T-helper 2 cell treated with Interferon-gamma antibody and Interleukin-4, amounts not matched to agents 5 μg/mL and 100 μg/mL, for 36 hours (primary cell): Measurements from ENCODE around the gene NR1H2.

Experiments
- DNase-seq: peaks from one replicate; pipeline ENCODE4 v3.0.0; 2021; ENCODE audit warnings: low spot score
- H3K27ac Mint-ChIP-seq: one replicate; pipeline ENCODE4 v1.8.0; 2021; ENCODE audit warnings: mild to moderate bottlenecking, mixed read lengths
- H3K27me3 Mint-ChIP-seq: one replicate; pipeline ENCODE4 v1.8.0; 2021; ENCODE audit warnings: low read depth, mixed read lengths
- H3K36me3 Mint-ChIP-seq: one replicate; pipeline ENCODE4 v1.8.0; 2021; ENCODE audit warnings: low read depth, mixed read lengths
- H3K4me1 Mint-ChIP-seq: one replicate; pipeline ENCODE4 v1.8.0; 2021; ENCODE audit warnings: low read depth, mixed read lengths
- H3K4me3 Mint-ChIP-seq: one replicate; pipeline ENCODE4 v1.8.0; 2022; ENCODE audit warnings: mild to moderate bottlenecking, moderate library complexity, mixed read lengths
- H3K9me3 Mint-ChIP-seq: one replicate; pipeline ENCODE4 v1.8.0; 2021; ENCODE audit warnings: mixed read lengths

The NR1H2 gene

GRCh38 chr19:50414864-50415660, 38.8 kb downstream of the NR1H2 start:
- Mint-ChIP-seq H3K36me3 (peaks cover 20% of the 10 kb centered on the region), H3K4me3 (no peak overlapping the region), H3K4me1 (peaks cover 2% of the 10 kb centered on the region), H3K27me3 (peaks cover 8% of the 10 kb centered on the region), H3K27ac (no peak overlapping the region), H3K9me3 (no peaks in the 10 kb centered on the region)
- DNase-seq = peak; percentile 69

- peaks cover 4% of the 10 kb centered on the region for H3K4me1 Mint-ChIP-seq
- H3K4me3 Mint-ChIP-seq = no peak overlapping the region
- H3K27me3 Mint-ChIP-seq = peaks cover 12% of the 10 kb centered on the region
- no peaks in the 10 kb centered on the region for H3K9me3 Mint-ChIP-seq
- no peak overlapping the region for H3K27ac Mint-ChIP-seq
- no peak for DNase-seq
- peaks cover 19% of the 10 kb centered on the region for H3K36me3 Mint-ChIP-seq
Measured at GRCh38 chr19:50415661-50416033, 39.4 kb downstream of the NR1H2 start.

DNA sequence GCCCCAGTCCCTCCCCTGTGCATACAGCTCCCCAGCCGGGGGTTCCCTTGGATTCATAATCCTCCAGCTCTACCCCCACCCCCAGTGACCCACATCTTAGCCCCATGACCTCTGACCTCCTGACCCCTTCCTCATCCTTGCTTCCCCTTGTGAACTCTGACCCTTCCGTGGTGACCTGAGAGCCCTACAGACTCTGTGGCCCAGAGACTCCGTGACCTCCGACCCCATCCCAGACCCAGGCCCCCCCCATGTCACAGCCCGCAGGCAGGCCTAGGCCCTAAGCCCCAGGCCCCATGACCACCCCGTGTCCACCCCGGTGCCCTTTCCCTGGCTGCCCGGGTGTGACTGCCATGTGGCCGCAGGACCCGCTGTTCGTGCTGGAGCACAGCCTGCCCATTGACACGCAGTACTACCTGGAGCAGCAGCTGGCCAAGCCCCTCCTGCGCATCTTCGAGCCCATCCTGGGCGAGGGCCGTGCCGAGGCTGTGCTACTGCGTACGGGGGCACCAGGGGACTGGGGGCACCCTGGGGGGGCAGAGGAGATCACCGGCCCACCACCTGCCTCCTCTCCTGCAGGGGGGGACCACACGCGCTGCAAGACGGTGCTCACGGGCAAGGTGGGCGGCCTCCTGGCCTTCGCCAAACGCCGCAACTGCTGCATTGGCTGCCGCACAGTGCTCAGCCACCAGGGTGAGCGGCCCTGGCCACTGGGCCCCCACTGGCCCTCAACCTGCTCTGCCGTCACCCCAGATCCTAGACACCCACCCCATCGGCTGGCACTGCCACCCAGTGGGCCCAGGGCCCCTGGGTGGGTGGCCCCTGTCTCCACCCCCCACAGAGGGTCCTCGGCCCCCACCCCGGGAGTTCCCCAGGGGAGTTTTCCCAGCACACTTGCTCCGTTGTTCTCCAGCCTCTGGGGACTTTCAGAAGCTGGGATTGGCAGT, 40.0 kb downstream of the NR1H2 start:
- Mint-ChIP-seq H3K4me1 (peaks cover 4% of the 10 kb centered on the region), H3K4me3 (no peak overlapping the region), H3K27me3 (peaks cover 12% of the 10 kb centered on the region), H3K9me3 (no peaks in the 10 kb centered on the region), H3K27ac (no peak overlapping the region), H3K36me3 (peaks cover 18% of the 10 kb centered on the region)
- no peak for DNase-seq

GRCh38 chr19:50417111-50418081, 41.1 kb downstream of the NR1H2 start:
- no peak overlapping the region for H3K27ac Mint-ChIP-seq
- no peaks in the 10 kb centered on the region for H3K9me3 Mint-ChIP-seq
- no peak overlapping the region for H3K4me3 Mint-ChIP-seq
- H3K27me3 Mint-ChIP-seq = peaks cover 12% of the 10 kb centered on the region
- no peak for DNase-seq
- H3K36me3 Mint-ChIP-seq = peaks cover 17% of the 10 kb centered on the region
- peaks cover 4% of the 10 kb centered on the region for H3K4me1 Mint-ChIP-seq

DNA sequence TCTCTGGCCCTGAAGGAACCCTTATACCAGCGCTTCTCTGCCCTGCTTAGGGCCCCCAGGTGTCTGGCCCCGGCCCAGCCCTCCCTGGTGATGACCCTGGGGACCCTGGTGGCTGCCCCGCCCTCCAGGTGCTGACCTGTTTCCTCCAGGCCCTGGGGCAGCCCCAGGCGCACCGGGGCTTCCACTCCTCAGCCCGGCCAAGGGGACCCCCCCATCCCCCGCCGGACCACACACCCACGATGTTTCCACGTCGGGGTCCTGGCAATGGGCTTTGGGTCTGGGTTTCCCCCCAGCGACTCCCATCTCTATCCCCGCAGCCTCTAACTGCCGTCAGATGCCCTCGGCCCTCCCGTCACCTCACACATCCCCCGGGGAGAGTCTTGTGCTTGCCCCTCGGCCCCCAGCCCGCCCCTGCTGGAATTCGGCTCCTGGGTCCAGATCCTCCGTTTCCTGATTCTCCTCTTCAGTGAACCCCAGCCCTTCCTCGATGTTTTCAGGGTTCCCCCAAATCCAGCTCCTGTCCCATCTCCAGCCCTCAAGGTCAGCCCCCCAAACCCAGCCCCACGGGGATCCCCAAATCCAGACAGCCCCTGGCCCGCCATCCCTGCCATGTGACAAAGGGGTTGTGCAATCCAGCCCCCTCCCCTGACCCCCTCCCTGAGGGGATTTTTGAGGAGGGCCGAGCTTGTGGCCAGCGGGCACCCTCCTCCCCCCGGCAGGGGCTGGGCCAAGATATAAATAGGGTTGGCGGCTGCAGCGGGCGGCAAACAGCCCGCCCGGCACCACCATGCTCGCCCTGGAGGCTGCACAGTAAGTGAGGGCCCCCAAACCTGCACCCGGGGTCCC, 42.1 kb downstream of the NR1H2 start, which contains the start of gene SPIB:
Gene SPIB (plus strand): TSS at position 763 of the 846 bp plus-strand sequence. CDS start 25 bp downstream, at position 788.
- DNase-seq = no peak
- H3K9me3 Mint-ChIP-seq = no peaks in the 10 kb centered on the region
- H3K27ac Mint-ChIP-seq = peak within 1 kb of the TSS; percentile 22
- H3K27me3 Mint-ChIP-seq = peaks cover 12% of the 10 kb centered on the region
- peaks cover 4% of the 10 kb centered on the region for H3K4me1 Mint-ChIP-seq
- peaks cover 13% of the 10 kb centered on the region for H3K36me3 Mint-ChIP-seq
- no peak within 1 kb of the TSS for H3K4me3 Mint-ChIP-seq

DNA sequence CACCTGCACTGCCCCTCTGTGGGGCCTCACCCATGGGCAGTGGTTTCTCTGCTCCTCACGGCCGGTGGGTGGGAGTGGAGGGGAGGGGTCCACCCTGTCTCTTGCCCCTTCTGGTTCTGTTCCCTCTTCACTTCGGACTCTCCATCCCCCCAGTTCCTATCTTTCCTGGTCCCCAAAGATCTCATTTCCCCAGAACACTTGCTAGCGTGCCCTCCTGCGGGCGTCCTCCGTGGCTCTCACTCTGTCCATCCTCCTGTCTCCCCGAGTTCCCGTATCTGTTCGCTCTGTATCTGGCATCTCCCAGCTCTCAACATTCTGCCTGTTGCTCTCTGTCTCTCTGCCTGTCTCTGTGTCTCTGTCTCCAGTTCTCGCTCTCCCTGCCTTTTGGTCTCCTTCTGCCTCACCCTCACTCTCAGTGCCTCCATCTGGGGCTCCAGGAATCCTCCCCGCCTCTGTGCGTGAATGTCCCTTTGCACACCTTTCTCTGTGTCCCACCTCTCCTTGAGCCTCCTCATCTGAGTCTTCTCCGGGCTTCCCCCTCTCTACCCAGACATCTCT, 42.8 kb downstream of the NR1H2 start:
- H3K27me3 Mint-ChIP-seq = peaks cover 12% of the 10 kb centered on the region
- H3K4me1 Mint-ChIP-seq = peaks cover 4% of the 10 kb centered on the region
- H3K4me3 Mint-ChIP-seq = no peak overlapping the region
- DNase-seq = no peak
- peak overlapping the region; percentile 22 for H3K27ac Mint-ChIP-seq
- no peaks in the 10 kb centered on the region for H3K9me3 Mint-ChIP-seq
- H3K36me3 Mint-ChIP-seq = peaks cover 9% of the 10 kb centered on the region

- Mint-ChIP-seq H3K27ac (no peak overlapping the region), H3K9me3 (no peaks in the 10 kb centered on the region), H3K36me3 (peaks cover 5% of the 10 kb centered on the region), H3K4me3 (no peak overlapping the region), H3K27me3 (peaks cover 12% of the 10 kb centered on the region), H3K4me1 (peaks cover 4% of the 10 kb centered on the region)
- no peak for DNase-seq
Measured at GRCh38 chr19:50419580-50420035, 43.4 kb downstream of the NR1H2 start.

DNA sequence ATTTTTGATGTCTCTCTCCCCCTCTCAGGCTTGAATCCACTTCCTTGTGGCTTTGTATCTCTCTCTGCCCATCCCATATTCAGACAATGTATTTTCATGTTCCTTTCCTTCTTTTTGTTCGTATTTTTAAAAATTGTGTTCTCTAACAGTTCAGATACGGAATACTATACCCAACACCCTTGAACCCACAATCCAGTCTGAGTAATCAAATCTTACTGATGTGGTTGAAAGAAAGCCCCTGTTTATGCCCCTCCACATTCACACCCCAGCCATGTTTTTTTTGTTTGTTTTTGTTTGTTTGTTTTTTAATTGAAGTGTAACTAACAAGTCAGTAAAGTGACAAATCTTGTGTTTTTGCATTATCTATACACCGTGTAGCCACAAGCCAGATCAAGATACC, 43.9 kb downstream of the NR1H2 start:
- H3K27ac Mint-ChIP-seq = no peak overlapping the region
- H3K4me1 Mint-ChIP-seq = peaks cover 4% of the 10 kb centered on the region
- peaks cover 12% of the 10 kb centered on the region for H3K27me3 Mint-ChIP-seq
- H3K4me3 Mint-ChIP-seq = no peak overlapping the region
- H3K9me3 Mint-ChIP-seq = no peaks in the 10 kb centered on the region
- peaks cover 3% of the 10 kb centered on the region for H3K36me3 Mint-ChIP-seq
- no peak for DNase-seq

DNA sequence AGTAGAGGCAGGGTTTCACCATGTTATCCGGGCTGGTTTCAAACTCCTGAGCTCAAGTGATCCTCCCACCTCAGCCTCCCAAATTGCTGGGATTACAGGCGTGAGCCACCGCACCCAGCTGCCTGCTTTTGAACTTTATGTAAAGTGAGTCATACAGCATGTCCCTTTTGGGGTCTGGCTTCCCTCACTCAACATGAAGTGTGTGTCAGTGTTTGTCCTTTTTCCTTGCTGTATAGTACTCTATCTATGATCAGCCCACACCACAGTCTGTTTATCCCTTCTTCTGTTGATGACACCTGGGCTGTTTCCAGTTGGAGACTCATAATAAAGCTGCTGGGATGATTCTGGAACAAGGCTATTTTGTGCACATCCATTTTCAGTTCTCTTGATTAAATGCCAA, 44.6 kb downstream of the NR1H2 start:
- DNase-seq = no peak
- H3K4me3 Mint-ChIP-seq = no peak overlapping the region
- peaks cover 12% of the 10 kb centered on the region for H3K27me3 Mint-ChIP-seq
- peaks cover 3% of the 10 kb centered on the region for H3K36me3 Mint-ChIP-seq
- no peak overlapping the region for H3K27ac Mint-ChIP-seq
- H3K4me1 Mint-ChIP-seq = peaks cover 4% of the 10 kb centered on the region
- no peaks in the 10 kb centered on the region for H3K9me3 Mint-ChIP-seq

DNA sequence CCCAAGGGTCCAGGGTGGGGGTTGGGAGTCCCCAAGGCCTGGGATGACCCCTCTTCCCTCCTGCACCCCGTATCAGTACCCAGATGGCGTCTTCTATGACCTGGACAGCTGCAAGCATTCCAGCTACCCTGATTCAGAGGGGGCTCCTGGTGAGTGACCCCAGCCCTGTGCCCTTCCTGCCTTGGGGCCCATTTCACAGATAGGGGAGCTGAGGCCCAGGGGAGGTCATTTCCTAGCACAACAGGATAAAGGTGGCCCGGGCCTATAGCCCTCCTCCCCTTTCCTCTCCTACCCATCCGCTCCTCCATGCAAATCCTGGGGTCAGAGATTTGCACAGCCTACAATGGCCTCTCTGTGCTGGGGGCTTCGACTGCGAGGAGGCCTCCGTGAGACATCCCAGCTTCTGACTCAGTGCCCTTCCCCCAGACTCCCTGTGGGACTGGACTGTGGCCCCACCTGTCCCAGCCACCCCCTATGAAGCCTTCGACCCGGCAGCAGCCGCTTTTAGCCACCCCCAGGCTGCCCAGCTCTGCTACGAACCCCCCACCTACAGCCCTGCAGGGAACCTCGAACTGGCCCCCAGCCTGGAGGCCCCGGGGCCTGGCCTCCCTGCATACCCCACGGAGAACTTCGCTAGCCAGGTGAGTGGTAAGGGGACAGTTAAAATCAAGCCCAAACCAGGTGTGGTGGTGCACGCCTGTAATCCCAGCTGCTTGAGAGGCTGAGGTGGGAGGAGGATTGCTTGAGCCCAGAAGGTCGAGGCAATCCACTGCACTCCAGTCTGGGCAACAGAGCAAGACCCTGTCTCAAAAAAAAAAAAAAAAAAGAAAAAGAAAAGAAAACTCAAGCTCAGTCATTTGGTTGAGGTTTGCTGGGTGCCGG, 46.4 kb downstream of the NR1H2 start:
- no peak for DNase-seq
- Mint-ChIP-seq H3K4me1 (peaks cover 4% of the 10 kb centered on the region), H3K27me3 (peaks cover 12% of the 10 kb centered on the region), H3K27ac (no peak overlapping the region), H3K4me3 (no peak overlapping the region), H3K9me3 (no peaks in the 10 kb centered on the region), H3K36me3 (peaks cover 3% of the 10 kb centered on the region)

- no peak for DNase-seq
- Mint-ChIP-seq H3K27me3 (peaks cover 12% of the 10 kb centered on the region), H3K4me3 (no peak overlapping the region), H3K27ac (no peak overlapping the region), H3K9me3 (no peaks in the 10 kb centered on the region), H3K36me3 (peaks cover 3% of the 10 kb centered on the region), H3K4me1 (peaks cover 4% of the 10 kb centered on the region)
Measured at GRCh38 chr19:50423279-50424113, 47.2 kb downstream of the NR1H2 start.
